Keratinocyte (primary cell): ENCODE results near the gene NTSR1. TPM values are rescaled to one million over a fixed set of nuclear protein-coding genes. Genes with fewer than 3 reads are reported as not detected.

Source experiments
- DNase-seq: peaks from one replicate; pipeline ENCODE4 v3.0.0-alpha.2; 2011; ENCODE audit warnings: low read depth, missing footprints, low spot score
- FAIRE-seq: peaks from 2 replicates; lab custom pipeline; 2011; peaks lifted over from hg19 to GRCh38; lab: Jason Lieb, UNC
- H2AFZ ChIP-seq: 2 replicates; pipeline ENCODE4 v1.6.0; 2012; ENCODE audit warnings: low read length, control low read depth, inconsistent platforms; ENCODE audit not compliant: control insufficient read depth
- H3K27ac ChIP-seq: 2 replicates; pipeline ENCODE4 v1.5.1; 2011; ENCODE audit warnings: low read length; ENCODE audit not compliant: control insufficient read depth, insufficient read depth
- H3K27me3 ChIP-seq: 3 replicates; pipeline ENCODE4 v1.6.0; 2011; ENCODE audit warnings: low read length; ENCODE audit not compliant: control insufficient read depth, insufficient read depth; ENCODE audit errors: extremely low read depth
- H3K36me3 ChIP-seq, 2 experiments: 2 replicates in 1 of 2; 3 replicates in 1 of 2; pipeline ENCODE4 v1.5.1; 2011; ENCODE audit warnings: low read length in 2 of 2, mild to moderate bottlenecking in 1 of 2; ENCODE audit not compliant: control insufficient read depth in 2 of 2, insufficient read depth in 2 of 2; ENCODE audit errors: extremely low read depth in 1 of 2
- H3K4me1 ChIP-seq: 3 replicates; pipeline ENCODE4 v1.5.1; 2011; ENCODE audit warnings: low read length; ENCODE audit not compliant: control insufficient read depth, insufficient read depth; ENCODE audit errors: extremely low read depth
- H3K4me2 ChIP-seq: 3 replicates; pipeline ENCODE4 v1.6.0; 2011; ENCODE audit warnings: low read depth, low read length; ENCODE audit not compliant: control insufficient read depth, insufficient read depth; ENCODE audit errors: extremely low read depth
- H3K4me3 ChIP-seq, 3 experiments: fragments of 200-600 bp in 1 of 3; sonication (generic) in 1 of 3; 2 replicates in 2 of 3; 3 replicates in 1 of 3; pipeline ENCODE4 v1.5.1; 2011 to 2016; ENCODE audit warnings: low read length in 3 of 3, mild to moderate bottlenecking in 3 of 3, control low read depth in 2 of 3, inconsistent platforms in 1 of 3, low read depth in 1 of 3, mixed read lengths in 1 of 3, mixed run types in 1 of 3, moderate library complexity in 1 of 3; ENCODE audit not compliant: control insufficient read depth in 2 of 3, insufficient read depth in 2 of 3; ENCODE audit errors: extremely low read depth in 1 of 3
- H3K79me2 ChIP-seq: 2 replicates; pipeline ENCODE4 v1.6.0; 2012; ENCODE audit warnings: low read length; ENCODE audit not compliant: control insufficient read depth, insufficient read depth
- H3K9ac ChIP-seq: 3 replicates; pipeline ENCODE4 v1.6.0; 2011; ENCODE audit warnings: low read length; ENCODE audit not compliant: control insufficient read depth, insufficient read depth; ENCODE audit errors: extremely low read depth
- H3K9me1 ChIP-seq: 3 replicates; pipeline ENCODE4 v1.6.0; 2011; ENCODE audit warnings: low read length; ENCODE audit not compliant: control insufficient read depth, insufficient read depth; ENCODE audit errors: extremely low read depth
- H3K9me3 ChIP-seq: 2 replicates; pipeline ENCODE4 v1.5.1; 2012; ENCODE audit warnings: low read depth, low read length; ENCODE audit not compliant: control insufficient read depth
- H4K20me1 ChIP-seq: 3 replicates; pipeline ENCODE4 v1.6.0; 2011; ENCODE audit warnings: low read length; ENCODE audit not compliant: control insufficient read depth, insufficient read depth; ENCODE audit errors: extremely low read depth
- EZH2 ChIP-seq: IDR thresholded peaks from one replicate; pipeline ENCODE4 v1.6.1; 2012; ENCODE audit warnings: inconsistent platforms, mild to moderate bottlenecking, low read length, moderate library complexity
- dilution Hi-C: fragments of 300-500 bp; cut with MboI; formaldehyde crosslinking; loops from one replicate; pipeline ENCODE4 v1.7.0; 2020; ENCODE audit warnings: low sequenced_read_pairs; ENCODE audit not compliant: extremely low pct_ligation_motif_present
- polyA plus RNA-seq, 5 experiments: library from polyadenylated mRNA; depleted of rRNA in 3 of 5; stranded (reverse) in 3 of 5; stranded (forward) in 1 of 5; unstranded in 1 of 5; fragments of >200 nt; gene quantifications; 1 replicate in 1 of 5; 2 replicates in 3 of 5; 3 replicates in 1 of 5; pipeline versions ENCODE4 v1.2.1 to v1.2.3, GENCODE V29; 2011 to 2012; ENCODE audit warnings: missing spikeins in 2 of 5, low read depth in 1 of 5, low replicate concordance in 1 of 5
- TF ChIP-seq, protein P1 (sequence below), 3 experiments: IDR thresholded peaks in 1 of 3; conservative IDR thresholded peaks in 1 of 3; optimal IDR thresholded peaks in 1 of 3; 2 replicates in 2 of 3; 3 replicates in 1 of 3; pipeline versions ENCODE3 to v1.5.1; 2011; ENCODE audit warnings: low read length in 3 of 3, mild to moderate bottlenecking in 3 of 3, moderate library complexity in 2 of 3, control low read depth in 1 of 3, inconsistent platforms in 1 of 3; ENCODE audit not compliant: insufficient read depth in 2 of 3; ENCODE audit errors: extremely low read depth in 1 of 3

NTSR1 gene
- polyA plus RNA-seq, 1 donor (not counting 4 experiments of a cell fraction or from before 2014, with no cell fraction given): 0.55 TPM

DNA sequence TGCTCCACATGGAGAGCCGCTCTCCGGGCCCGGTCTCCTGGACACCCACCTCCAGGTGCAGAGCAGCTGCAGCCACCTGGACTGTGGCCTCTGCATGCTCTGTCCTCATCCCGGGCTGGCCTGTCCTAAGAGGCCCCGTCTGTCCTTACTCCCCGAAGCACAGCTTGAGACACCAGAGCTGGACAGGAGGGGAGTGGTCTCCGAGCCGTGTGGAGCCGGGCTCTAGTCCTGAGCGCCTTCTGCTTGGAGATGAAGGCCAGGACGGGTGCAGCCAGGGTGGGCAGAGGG lies 6.7 kb upstream of the NTSR1 start:
- Histone ChIP-seq H3K4me3 (no peak overlapping the region), H3K27me3 (peaks cover 34% of the 10 kb centered on the region), H2AFZ (no peak overlapping the region), H4K20me1 (no peaks in the 10 kb centered on the region), H3K9me3 (no peaks in the 10 kb centered on the region), H3K9me1 (no peaks in the 10 kb centered on the region), H3K4me2 (no peak overlapping the region), H3K79me2 (no peaks in the 10 kb centered on the region), H3K27ac (no peak overlapping the region), H3K4me1 (peaks cover 39% of the 10 kb centered on the region), H3K36me3 (no peaks in the 10 kb centered on the region), H3K9ac (no peak overlapping the region)
- dilution Hi-C loops: no loop called here
- no peak for DNase-seq
- FAIRE-seq: no peak
- no peak for TF ChIP-seq EZH2
- TF ChIP-seq, protein P1, sequence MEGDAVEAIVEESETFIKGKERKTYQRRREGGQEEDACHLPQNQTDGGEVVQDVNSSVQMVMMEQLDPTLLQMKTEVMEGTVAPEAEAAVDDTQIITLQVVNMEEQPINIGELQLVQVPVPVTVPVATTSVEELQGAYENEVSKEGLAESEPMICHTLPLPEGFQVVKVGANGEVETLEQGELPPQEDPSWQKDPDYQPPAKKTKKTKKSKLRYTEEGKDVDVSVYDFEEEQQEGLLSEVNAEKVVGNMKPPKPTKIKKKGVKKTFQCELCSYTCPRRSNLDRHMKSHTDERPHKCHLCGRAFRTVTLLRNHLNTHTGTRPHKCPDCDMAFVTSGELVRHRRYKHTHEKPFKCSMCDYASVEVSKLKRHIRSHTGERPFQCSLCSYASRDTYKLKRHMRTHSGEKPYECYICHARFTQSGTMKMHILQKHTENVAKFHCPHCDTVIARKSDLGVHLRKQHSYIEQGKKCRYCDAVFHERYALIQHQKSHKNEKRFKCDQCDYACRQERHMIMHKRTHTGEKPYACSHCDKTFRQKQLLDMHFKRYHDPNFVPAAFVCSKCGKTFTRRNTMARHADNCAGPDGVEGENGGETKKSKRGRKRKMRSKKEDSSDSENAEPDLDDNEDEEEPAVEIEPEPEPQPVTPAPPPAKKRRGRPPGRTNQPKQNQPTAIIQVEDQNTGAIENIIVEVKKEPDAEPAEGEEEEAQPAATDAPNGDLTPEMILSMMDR (optimal IDR thresholded peaks at IDR 0.05 in 1 of 3, IDR thresholded peaks at IDR 0.05 in 1 of 3, conservative IDR thresholded peaks at IDR 0.05 in 1 of 3; ENCODE audit: extremely low read depth in 1 of 3, insufficient read depth in 2 of 3, low read length in 3 of 3): no peak

DNA sequence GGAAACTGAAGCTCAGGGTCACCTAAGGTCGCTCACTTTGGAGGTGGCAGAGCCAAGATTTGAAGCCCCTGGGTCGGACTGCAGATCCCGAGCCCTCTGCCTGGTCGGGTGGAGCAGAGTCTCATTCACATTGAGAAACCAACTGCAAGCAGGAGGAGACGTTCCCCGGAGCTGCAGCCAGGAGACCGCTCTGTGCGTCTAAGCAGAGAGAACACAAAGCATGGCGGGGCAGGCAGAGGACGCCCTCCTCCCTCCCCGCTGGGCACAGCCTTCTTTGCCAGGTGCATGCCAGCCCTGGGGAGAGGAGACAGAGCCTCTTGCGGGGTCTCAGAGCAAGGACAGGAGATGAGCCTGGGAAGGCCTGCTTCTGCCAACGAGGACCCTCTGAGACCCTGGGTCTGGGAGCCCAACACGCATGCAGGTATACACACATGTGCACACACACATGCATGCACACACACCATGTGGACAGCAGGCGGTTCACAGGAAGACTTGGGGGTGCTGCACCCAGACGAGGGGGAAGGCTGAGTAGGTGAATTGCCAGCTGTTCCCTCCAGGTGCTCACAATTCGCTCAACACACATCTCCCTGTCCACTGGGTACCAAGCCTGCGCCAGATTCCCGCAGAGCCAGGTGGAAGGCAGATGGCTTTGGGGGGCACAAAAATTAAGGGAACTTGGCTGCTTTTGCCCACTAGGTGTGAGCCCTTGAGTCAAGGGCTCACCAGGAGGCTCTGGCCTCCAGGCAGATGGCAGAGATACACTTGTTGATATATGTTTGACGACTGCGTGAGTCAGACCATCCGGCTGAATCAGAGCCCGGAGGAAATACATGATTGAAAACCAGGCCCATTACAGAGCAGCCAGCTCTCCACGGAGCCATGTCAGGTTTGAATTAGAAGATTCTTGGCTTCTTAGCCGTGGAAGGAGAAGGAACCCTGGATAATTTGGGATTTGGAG lies 5.5 kb upstream of the NTSR1 start:
- Histone ChIP-seq H2AFZ (peak overlapping the region; percentile 42), H3K4me2 (peak overlapping the region; percentile 59), H3K79me2 (no peaks in the 10 kb centered on the region), H3K4me1 (peaks cover 45% of the 10 kb centered on the region), H3K9me3 (no peaks in the 10 kb centered on the region), H3K27ac (peak overlapping the region; percentile 54), H4K20me1 (no peaks in the 10 kb centered on the region), H3K36me3 (no peaks in the 10 kb centered on the region), H3K4me3 (no peak overlapping the region), H3K9ac (peak overlapping the region; percentile 14), H3K27me3 (peaks cover 28% of the 10 kb centered on the region), H3K9me1 (no peaks in the 10 kb centered on the region)
- TF ChIP-seq, protein P1 (optimal IDR thresholded peaks at IDR 0.05 in 1 of 3, IDR thresholded peaks at IDR 0.05 in 1 of 3, conservative IDR thresholded peaks at IDR 0.05 in 1 of 3; ENCODE audit: extremely low read depth in 1 of 3, insufficient read depth in 2 of 3, low read length in 3 of 3): peak; percentile 63 to 66 (median 63)
- no peak for TF ChIP-seq EZH2
- peak; percentile 95 for FAIRE-seq
- DNase-seq: peak; percentile 68
- dilution Hi-C loops: no loop called here
